ENCODE measurements around the gene ASTL.

- TF ChIP-seq FOXP1 (IDR thresholded peaks at IDR 0.05) (no peak), FOXP1 (CRISPR knock-in tag; IDR thresholded peaks at IDR 0.05) (no peak), CTCF (CRISPR knock-in tag; IDR thresholded peaks at IDR 0.05) (no peak), ZNF691 (CRISPR knock-in tag; IDR thresholded peaks at IDR 0.05; ENCODE audit: borderline replicate concordance, low read depth) (no peak), SRY (CRISPR knock-in tag; IDR thresholded peaks at IDR 0.05) (no peak), ZNF660 (CRISPR knock-in tag; IDR thresholded peaks at IDR 0.05; ENCODE audit: borderline replicate concordance, low read depth) (no peak), ZNF274 (CRISPR knock-in tag; IDR thresholded peaks at IDR 0.05) (no peak), KDM6A (CRISPR knock-in tag; IDR thresholded peaks at IDR 0.05; ENCODE audit: low read depth) (no peak), EP300 (IDR thresholded peaks at IDR 0.05; ENCODE audit: low read depth in 2 of 2, low read length in 2 of 2) (no peak), EP300 (CRISPR knock-in tag; IDR thresholded peaks at IDR 0.05; ENCODE audit: borderline replicate concordance) (no peak), ZNF124 (CRISPR knock-in tag; IDR thresholded peaks at IDR 0.05) (no peak), ZNF431 (CRISPR knock-in tag; IDR thresholded peaks at IDR 0.05; ENCODE audit: borderline replicate concordance, low read depth) (no peak), FOXK1 (CRISPR knock-in tag; IDR thresholded peaks at IDR 0.05; ENCODE audit: borderline replicate concordance, low read depth) (no peak)
Measured at GRCh38 chr2:96186562-96186961, 48.3 kb upstream of the ASTL start.
